ENCODE data around the gene ERCC6L2. TPM values are rescaled to one million over a fixed set of nuclear protein-coding genes. Genes with fewer than 3 reads are reported as not detected.

The ERCC6L2 gene
- total RNA-seq, 2 donors from 2014 or later, result 37.7 to 44.2 TPM

DNA sequence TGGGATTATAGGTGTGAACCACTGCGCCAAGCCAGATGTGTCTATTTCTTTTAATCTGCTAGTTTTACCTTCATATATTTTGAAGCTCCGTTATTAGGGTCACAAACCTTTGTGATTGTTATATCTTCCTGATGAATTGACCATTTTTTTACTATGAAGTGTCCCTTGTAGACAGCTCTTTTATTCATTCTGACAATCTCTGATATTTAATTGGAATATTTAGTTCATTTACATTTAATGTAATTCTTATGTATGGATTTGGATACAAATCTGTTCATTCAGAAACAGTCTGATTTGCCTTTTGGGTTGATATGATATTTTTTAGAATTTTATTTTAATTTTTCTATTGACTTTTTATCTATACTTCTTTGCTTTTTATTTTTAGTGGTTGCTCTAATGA lies 17.2 kb downstream of the ERCC6L2 start:
- H3K36me3 ChIP-seq (ENCODE audit: control insufficient read depth, insufficient read depth, low read length), result peaks cover 27% of the 10 kb centered on the region
- no peak overlapping the region for H3K4me3 Mint-ChIP-seq
- no peak overlapping the region for H3K27ac ChIP-seq (ENCODE audit: low read depth, low read length)
- H3K27ac Mint-ChIP-seq, result no peak overlapping the region
- peaks cover 14% of the 10 kb centered on the region for H3K36me3 Mint-ChIP-seq (ENCODE audit: low read depth)
- DNase-seq, result no peak
- H3K4me1 ChIP-seq (ENCODE audit: control insufficient read depth, insufficient read depth, low read length), result no peaks in the 10 kb centered on the region
- no peaks in the 10 kb centered on the region for H3K27me3 Mint-ChIP-seq (ENCODE audit: insufficient read depth)
- H3K4me1 Mint-ChIP-seq, result no peaks in the 10 kb centered on the region
- H3K9me3 ChIP-seq (ENCODE audit: control insufficient read depth, low read length), result peaks cover 16% of the 10 kb centered on the region
- WGBS, 2 experiments (ENCODE audit: insufficient coverage in 1 of 2, insufficient read length in 1 of 2), result 95 to 100% methylated on average over 1 to 2 of the region's 2 CpGs
- no peak overlapping the region for H3K9ac ChIP-seq (ENCODE audit: extremely low read depth, low read length, poor library complexity, severe bottlenecking)
- TF ChIP-seq, protein P1, sequence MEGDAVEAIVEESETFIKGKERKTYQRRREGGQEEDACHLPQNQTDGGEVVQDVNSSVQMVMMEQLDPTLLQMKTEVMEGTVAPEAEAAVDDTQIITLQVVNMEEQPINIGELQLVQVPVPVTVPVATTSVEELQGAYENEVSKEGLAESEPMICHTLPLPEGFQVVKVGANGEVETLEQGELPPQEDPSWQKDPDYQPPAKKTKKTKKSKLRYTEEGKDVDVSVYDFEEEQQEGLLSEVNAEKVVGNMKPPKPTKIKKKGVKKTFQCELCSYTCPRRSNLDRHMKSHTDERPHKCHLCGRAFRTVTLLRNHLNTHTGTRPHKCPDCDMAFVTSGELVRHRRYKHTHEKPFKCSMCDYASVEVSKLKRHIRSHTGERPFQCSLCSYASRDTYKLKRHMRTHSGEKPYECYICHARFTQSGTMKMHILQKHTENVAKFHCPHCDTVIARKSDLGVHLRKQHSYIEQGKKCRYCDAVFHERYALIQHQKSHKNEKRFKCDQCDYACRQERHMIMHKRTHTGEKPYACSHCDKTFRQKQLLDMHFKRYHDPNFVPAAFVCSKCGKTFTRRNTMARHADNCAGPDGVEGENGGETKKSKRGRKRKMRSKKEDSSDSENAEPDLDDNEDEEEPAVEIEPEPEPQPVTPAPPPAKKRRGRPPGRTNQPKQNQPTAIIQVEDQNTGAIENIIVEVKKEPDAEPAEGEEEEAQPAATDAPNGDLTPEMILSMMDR (conservative IDR thresholded peaks at IDR 0.05), result no peak
- H3K9me3 Mint-ChIP-seq, result peaks cover 6% of the 10 kb centered on the region
- no peaks in the 10 kb centered on the region for H3K27me3 ChIP-seq (ENCODE audit: control insufficient read depth, insufficient read depth, low read length, poor library complexity, severe bottlenecking)
- H3K4me3 ChIP-seq (ENCODE audit: low read length), result no peak overlapping the region

DNA sequence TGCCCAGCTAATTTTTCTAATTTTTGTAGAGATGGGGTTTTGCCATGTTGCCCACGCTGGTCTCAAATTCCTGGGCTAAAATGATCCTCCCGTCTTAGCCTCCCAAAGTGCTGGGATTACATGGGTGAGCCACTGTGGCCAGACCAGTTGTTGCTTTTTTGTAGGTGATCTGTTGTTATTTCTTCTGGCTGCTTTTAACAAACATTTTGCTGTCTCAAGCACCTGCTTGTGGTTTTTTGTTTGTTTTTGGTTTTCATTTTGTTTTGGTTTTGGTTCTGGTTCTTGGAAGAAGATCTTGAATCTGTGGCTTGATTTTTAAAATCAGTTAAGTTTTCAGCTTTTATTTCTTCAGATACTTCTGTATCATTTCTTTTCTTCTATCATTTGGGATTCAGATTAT lies 21.1 kb downstream of the ERCC6L2 start:
- H3K36me3 Mint-ChIP-seq (ENCODE audit: low read depth), result peaks cover 20% of the 10 kb centered on the region
- no peak overlapping the region for H3K27ac Mint-ChIP-seq
- peaks cover 6% of the 10 kb centered on the region for H3K9me3 Mint-ChIP-seq
- H3K27ac ChIP-seq (ENCODE audit: low read depth, low read length), result no peak overlapping the region
- no peaks in the 10 kb centered on the region for H3K27me3 ChIP-seq (ENCODE audit: control insufficient read depth, insufficient read depth, low read length, poor library complexity, severe bottlenecking)
- no peaks in the 10 kb centered on the region for H3K4me1 Mint-ChIP-seq
- H3K4me1 ChIP-seq (ENCODE audit: control insufficient read depth, insufficient read depth, low read length), result no peaks in the 10 kb centered on the region
- H3K36me3 ChIP-seq (ENCODE audit: control insufficient read depth, insufficient read depth, low read length), result peaks cover 6% of the 10 kb centered on the region
- H3K4me3 Mint-ChIP-seq, result no peak overlapping the region
- TF ChIP-seq, protein P1 (conservative IDR thresholded peaks at IDR 0.05), result no peak
- no peaks in the 10 kb centered on the region for H3K27me3 Mint-ChIP-seq (ENCODE audit: insufficient read depth)
- H3K9ac ChIP-seq (ENCODE audit: extremely low read depth, low read length, poor library complexity, severe bottlenecking), result no peak overlapping the region
- DNase-seq, result no peak
- peaks cover 12% of the 10 kb centered on the region for H3K9me3 ChIP-seq (ENCODE audit: control insufficient read depth, low read length)
- H3K4me3 ChIP-seq (ENCODE audit: low read length), result no peak overlapping the region
- 97 to 100% methylated on average over 2 of the region's 2 CpGs for WGBS, 2 experiments (ENCODE audit: insufficient coverage in 1 of 2, insufficient read length in 1 of 2)

DNA sequence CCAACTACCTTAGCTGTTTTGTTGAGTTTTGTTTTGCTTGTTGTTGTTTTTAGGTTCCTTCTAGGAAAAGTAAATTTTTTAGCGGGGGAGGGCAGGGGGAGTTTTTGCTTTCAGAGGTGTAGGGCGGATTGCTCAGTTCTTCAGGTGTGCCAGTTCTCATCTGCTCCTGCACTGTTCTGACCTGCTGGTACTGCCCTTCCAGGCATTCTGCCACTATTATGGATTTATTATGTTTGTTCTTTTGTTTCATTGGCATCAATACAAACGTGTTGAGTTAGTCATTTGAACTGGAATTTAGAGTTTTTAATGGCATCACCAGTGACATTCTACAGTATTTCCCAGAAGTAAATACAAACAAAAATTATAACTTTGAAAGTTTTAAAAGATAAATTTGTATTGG lies 26.0 kb downstream of the ERCC6L2 start:
- Mint-ChIP-seq H3K4me1 (no peaks in the 10 kb centered on the region), H3K27ac (no peak overlapping the region), H3K27me3 (ENCODE audit: insufficient read depth) (peaks cover 14% of the 10 kb centered on the region), H3K36me3 (ENCODE audit: low read depth) (peaks cover 8% of the 10 kb centered on the region), H3K9me3 (no peaks in the 10 kb centered on the region), H3K4me3 (no peak overlapping the region)
- no peaks in the 10 kb centered on the region for H3K9me3 ChIP-seq (ENCODE audit: control insufficient read depth, low read length)
- H3K36me3 ChIP-seq (ENCODE audit: control insufficient read depth, insufficient read depth, low read length), result peaks cover 6% of the 10 kb centered on the region
- WGBS, 2 experiments (ENCODE audit: insufficient coverage in 1 of 2, insufficient read length in 1 of 2), result 92 to 100% methylated on average over 2 to 3 of the region's 3 CpGs
- H3K9ac ChIP-seq (ENCODE audit: extremely low read depth, low read length, poor library complexity, severe bottlenecking), result no peak overlapping the region
- no peak for DNase-seq
- no peaks in the 10 kb centered on the region for H3K4me1 ChIP-seq (ENCODE audit: control insufficient read depth, insufficient read depth, low read length)
- no peak overlapping the region for H3K27ac ChIP-seq (ENCODE audit: low read depth, low read length)
- H3K4me3 ChIP-seq (ENCODE audit: low read length), result no peak overlapping the region
- TF ChIP-seq, protein P1 (conservative IDR thresholded peaks at IDR 0.05), result no peak
- peaks cover 17% of the 10 kb centered on the region for H3K27me3 ChIP-seq (ENCODE audit: control insufficient read depth, insufficient read depth, low read length, poor library complexity, severe bottlenecking)
